ENCODE measurements around the gene ANKK1. TPM values are rescaled to one million over a fixed set of nuclear protein-coding genes. Genes with fewer than 3 reads are reported as not detected.

Gene ANKK1
- total RNA-seq, 2 experiments from 2014 or later, result 0.07 TPM; not detected in 1

Small RNA genes within 50 kb of the gene (microRNA-seq; reads per million reads assigned to microRNA genes)
- not detected for gene MIR4301 (ENCODE audit: borderline microRNAs expressed, borderline replicate concordance)

Other genes with a start within 250 kb of the ANKK1 start
- gene TTC12, start 73.2 kb upstream of the ANKK1 start, total RNA-seq, result 1 to 10 TPM; 4.1 to 7.4 TPM
- gene DRD2, start 87.6 kb downstream of the ANKK1 start, total RNA-seq, result not detected